SK-N-SH treated with all-trans-retinoic acid at 6 μM for 48 hours (cell line): ENCODE results near the gene UNC13B.

Experiments used
- ATAC-seq: fragments of 200-7000 bp; cut with Tn5 transposase; 3 replicates; pipeline ENCODE4 v1.9.1; 2020; ENCODE audit warnings: mild to moderate bottlenecking, moderate library complexity
- ARNTL ChIP-seq: fragments of 450-650 bp; formaldehyde crosslinking; IDR thresholded peaks from 2 replicates; pipeline ENCODE4 v1.5.0; 2020; ENCODE audit warnings: low read depth, mild to moderate bottlenecking, moderate library complexity, borderline replicate concordance
- CREB5 ChIP-seq: fragments of 250-450 bp; sonication (Bioruptor Pico); IDR thresholded peaks from 2 replicates; pipeline ENCODE4 v1.5.1; 2020; ENCODE audit warnings: low read depth, mild to moderate bottlenecking, moderate library complexity
- CSDC2 ChIP-seq: fragments of 250-450 bp; sonication (Bioruptor Pico); IDR thresholded peaks from 2 replicates; pipeline ENCODE4 v1.5.0; 2020; ENCODE audit warnings: mild to moderate bottlenecking, moderate library complexity
- CSRNP3 ChIP-seq: fragments of 250-450 bp; sonication (Bioruptor Pico); IDR thresholded peaks from 2 replicates; pipeline ENCODE4 v1.5.1; 2021; ENCODE audit warnings: mild to moderate bottlenecking, moderate library complexity
- ESRRG ChIP-seq: fragments of 250-450 bp; sonication (Bioruptor Pico); IDR thresholded peaks from 2 replicates; pipeline ENCODE4 v1.6.1; 2021; ENCODE audit warnings: mild to moderate bottlenecking
- GLIS3 ChIP-seq: fragments of 250-450 bp; sonication (Bioruptor Pico); IDR thresholded peaks from 2 replicates; pipeline ENCODE4 v1.5.0; 2020; ENCODE audit warnings: mild to moderate bottlenecking, moderate library complexity
- ISL1 ChIP-seq: fragments of 250-450 bp; sonication (Bioruptor Pico); IDR thresholded peaks from 2 replicates; pipeline ENCODE4 v2.1.2; 2022; ENCODE audit warnings: mild to moderate bottlenecking, moderate library complexity
- OSR1 ChIP-seq: fragments of 250-450 bp; sonication (Bioruptor Pico); IDR thresholded peaks from 2 replicates; pipeline ENCODE4 v1.8.0; 2022; ENCODE audit warnings: moderate library complexity, mild to moderate bottlenecking, inconsistent platforms
- PATZ1 ChIP-seq: fragments of 250-450 bp; sonication (Bioruptor Pico); IDR thresholded peaks from 2 replicates; pipeline ENCODE4 v1.8.0; 2020; ENCODE audit warnings: mild to moderate bottlenecking, moderate library complexity, borderline replicate concordance
- POU6F1 ChIP-seq: fragments of 250-450 bp; sonication (Bioruptor Pico); IDR thresholded peaks from 2 replicates; pipeline ENCODE4 v1.8.0; 2021; ENCODE audit warnings: low read depth, mild to moderate bottlenecking, moderate library complexity, borderline replicate concordance
- PPARA ChIP-seq: fragments of 250-450 bp; sonication (Bioruptor Pico); IDR thresholded peaks from 2 replicates; pipeline ENCODE4 v1.5.0; 2020; ENCODE audit warnings: mild to moderate bottlenecking, borderline replicate concordance
- RARB ChIP-seq: fragments of 250-450 bp; sonication (Bioruptor Pico); IDR thresholded peaks from 2 replicates; pipeline ENCODE4 v1.8.0; 2021; ENCODE audit warnings: mild to moderate bottlenecking, moderate library complexity
- SNAI2 ChIP-seq: fragments of 250-450 bp; sonication (Bioruptor Pico); IDR thresholded peaks from 2 replicates; pipeline ENCODE4 v1.5.0; 2020; ENCODE audit warnings: mild to moderate bottlenecking, moderate library complexity
- TOX ChIP-seq: fragments of 250-450 bp; sonication (Bioruptor Pico); IDR thresholded peaks from 2 replicates; pipeline ENCODE4 v1.8.0; 2021; ENCODE audit warnings: mild to moderate bottlenecking, moderate library complexity, borderline replicate concordance
- ZFP3 ChIP-seq: fragments of 250-450 bp; sonication (Bioruptor Pico); IDR thresholded peaks from 2 replicates; pipeline ENCODE4 v1.5.0; 2020; ENCODE audit warnings: mild to moderate bottlenecking, moderate library complexity
- ZFP30 ChIP-seq: fragments of 450-650 bp; formaldehyde crosslinking; IDR thresholded peaks from 2 replicates; pipeline ENCODE4 v1.5.0; 2022; ENCODE audit warnings: mild to moderate bottlenecking, moderate library complexity
- ZNF565 ChIP-seq: fragments of 450-650 bp; formaldehyde crosslinking; conservative IDR thresholded peaks from 2 replicates; pipeline ENCODE4 v1.5.0; 2020; ENCODE audit warnings: low read depth, mild to moderate bottlenecking, moderate library complexity
- ZNF70 ChIP-seq: fragments of 450-650 bp; formaldehyde crosslinking; IDR thresholded peaks from 2 replicates; pipeline ENCODE4 v1.5.0; 2020; ENCODE audit warnings: mild to moderate bottlenecking, moderate library complexity
- ZNF8 ChIP-seq: fragments of 450-650 bp; formaldehyde crosslinking; IDR thresholded peaks from 2 replicates; pipeline ENCODE4 v1.5.0; 2020; ENCODE audit warnings: mild to moderate bottlenecking, moderate library complexity
- TF ChIP-seq, protein P1 (sequence below): fragments of 250-450 bp; sonication (Bioruptor Pico); IDR thresholded peaks from 2 replicates; pipeline ENCODE4 v1.5.0; 2020; ENCODE audit warnings: mild to moderate bottlenecking, moderate library complexity

UNC13B gene

GRCh38 chr9:35295369-35296036 lies 133.7 kb downstream of the UNC13B start:
- ATAC-seq, result no peak
- no peak for TF ChIP-seq ZNF8
- no peak for TF ChIP-seq GLIS3 (CRISPR knock-in tag)
- no peak for TF ChIP-seq ZNF70 (CRISPR knock-in tag)
- no peak for TF ChIP-seq ZFP3
- TF ChIP-seq RARB (CRISPR knock-in tag), result no peak
- TF ChIP-seq CSDC2 (CRISPR knock-in tag), result no peak
- no peak for TF ChIP-seq ARNTL (CRISPR knock-in tag)
- TF ChIP-seq PPARA (CRISPR knock-in tag), result no peak
- TF ChIP-seq POU6F1 (CRISPR knock-in tag), result no peak
- no peak for TF ChIP-seq SNAI2 (CRISPR knock-in tag)
- TF ChIP-seq CSRNP3, result no peak
- TF ChIP-seq TOX (CRISPR knock-in tag), result no peak
- no peak for TF ChIP-seq OSR1 (CRISPR knock-in tag)
- no peak for TF ChIP-seq CREB5 (CRISPR knock-in tag)
- no peak for TF ChIP-seq ESRRG (CRISPR knock-in tag)
- no peak for TF ChIP-seq ISL1 (CRISPR knock-in tag)
- TF ChIP-seq ZFP30 (CRISPR knock-in tag), result no peak
- no peak for TF ChIP-seq PATZ1 (CRISPR knock-in tag)

DNA sequence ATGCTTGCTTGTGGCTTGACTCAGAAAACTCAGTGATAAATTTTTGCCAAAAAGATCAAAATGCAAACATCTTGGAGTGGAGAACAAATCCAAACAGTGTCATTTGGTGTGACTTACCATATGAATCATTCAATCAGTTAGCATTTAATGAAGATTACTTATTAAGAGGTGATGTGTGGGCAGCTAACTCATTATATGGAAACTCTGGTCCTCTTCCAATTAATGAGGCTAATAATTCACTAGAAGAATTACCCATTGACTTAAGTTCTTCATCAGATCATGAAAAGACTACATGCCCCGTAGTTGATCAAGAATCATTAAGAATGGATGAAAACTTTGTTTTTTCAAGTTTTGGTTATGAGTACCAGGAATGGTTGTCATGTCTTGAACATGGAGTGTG lies 141.8 kb downstream of the UNC13B start:
- TF ChIP-seq CSRNP3, result no peak
- TF ChIP-seq ZFP30 (CRISPR knock-in tag), result no peak
- TF ChIP-seq PATZ1 (CRISPR knock-in tag), result no peak
- no peak for TF ChIP-seq ZNF565 (CRISPR knock-in tag)
- TF ChIP-seq CREB5 (CRISPR knock-in tag), result no peak
- no peak for TF ChIP-seq ISL1 (CRISPR knock-in tag)
- TF ChIP-seq, protein P1, sequence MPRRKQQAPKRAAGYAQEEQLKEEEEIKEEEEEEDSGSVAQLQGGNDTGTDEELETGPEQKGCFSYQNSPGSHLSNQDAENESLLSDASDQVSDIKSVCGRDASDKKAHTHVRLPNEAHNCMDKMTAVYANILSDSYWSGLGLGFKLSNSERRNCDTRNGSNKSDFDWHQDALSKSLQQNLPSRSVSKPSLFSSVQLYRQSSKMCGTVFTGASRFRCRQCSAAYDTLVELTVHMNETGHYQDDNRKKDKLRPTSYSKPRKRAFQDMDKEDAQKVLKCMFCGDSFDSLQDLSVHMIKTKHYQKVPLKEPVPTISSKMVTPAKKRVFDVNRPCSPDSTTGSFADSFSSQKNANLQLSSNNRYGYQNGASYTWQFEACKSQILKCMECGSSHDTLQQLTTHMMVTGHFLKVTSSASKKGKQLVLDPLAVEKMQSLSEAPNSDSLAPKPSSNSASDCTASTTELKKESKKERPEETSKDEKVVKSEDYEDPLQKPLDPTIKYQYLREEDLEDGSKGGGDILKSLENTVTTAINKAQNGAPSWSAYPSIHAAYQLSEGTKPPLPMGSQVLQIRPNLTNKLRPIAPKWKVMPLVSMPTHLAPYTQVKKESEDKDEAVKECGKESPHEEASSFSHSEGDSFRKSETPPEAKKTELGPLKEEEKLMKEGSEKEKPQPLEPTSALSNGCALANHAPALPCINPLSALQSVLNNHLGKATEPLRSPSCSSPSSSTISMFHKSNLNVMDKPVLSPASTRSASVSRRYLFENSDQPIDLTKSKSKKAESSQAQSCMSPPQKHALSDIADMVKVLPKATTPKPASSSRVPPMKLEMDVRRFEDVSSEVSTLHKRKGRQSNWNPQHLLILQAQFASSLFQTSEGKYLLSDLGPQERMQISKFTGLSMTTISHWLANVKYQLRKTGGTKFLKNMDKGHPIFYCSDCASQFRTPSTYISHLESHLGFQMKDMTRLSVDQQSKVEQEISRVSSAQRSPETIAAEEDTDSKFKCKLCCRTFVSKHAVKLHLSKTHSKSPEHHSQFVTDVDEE, result no peak
- TF ChIP-seq OSR1 (CRISPR knock-in tag), result no peak
- TF ChIP-seq CSDC2 (CRISPR knock-in tag), result no peak
- TF ChIP-seq ESRRG (CRISPR knock-in tag), result no peak
- TF ChIP-seq PPARA (CRISPR knock-in tag), result no peak
- TF ChIP-seq, all 23 proteins: peak for 0
- no peak for ATAC-seq
